ENCODE results near the gene TOR1AIP2. TPM values are rescaled to one million over a fixed set of nuclear protein-coding genes. Genes with fewer than 3 reads are reported as not detected.

Gene TOR1AIP2
- total and polyA plus RNA-seq, 4 experiments from 2014 or later = 7.2 to 52.8 (median 32.0) TPM

- H3K4me3 Mint-ChIP-seq = no peak overlapping the region
- intact Hi-C loops (cut with micrococcal nuclease) = no loop called here
- POLR2A ChIA-PET (ENCODE audit: partially characterized antibody) = no interaction called here
- H3K36me3 Mint-ChIP-seq = no peaks in the 10 kb centered on the region
- H3K36me3 ChIP-seq (ENCODE audit: insufficient read depth, low read length) = no peaks in the 10 kb centered on the region
- H3K4me1 Mint-ChIP-seq = peaks cover 0 to 1% (median 0%) of the 10 kb centered on the region in 4 donors
- CTCF ChIA-PET (ENCODE audit: partially characterized antibody) = interaction anchor here (1.0 to 8.3 kb wide), 4 partner anchors 8 to 116 kb away, joined by 3 to 101 read pairs (median 16); no protein-coding TSS in a partner anchor
- H3K27me3 ChIP-seq (ENCODE audit: insufficient read depth, low read length) = no peaks in the 10 kb centered on the region
- no peak overlapping the region for H3K27ac ChIP-seq (ENCODE audit: low read depth, low read length)
- no peaks in the 10 kb centered on the region for H3K9me3 ChIP-seq (ENCODE audit: control insufficient read depth in 1 of 2, low read length in 2 of 2)
- H3K4me1 ChIP-seq (ENCODE audit: insufficient read depth, low read length) = no peaks in the 10 kb centered on the region
- no peak overlapping the region for H3K4me3 ChIP-seq (ENCODE audit: low read length in 2 of 2)
- H3K27me3 Mint-ChIP-seq = no peaks in the 10 kb centered on the region
- H3K9me3 Mint-ChIP-seq = no peaks in the 10 kb centered on the region
- no peak for DNase-seq
- no peak overlapping the region for H3K27ac Mint-ChIP-seq
These were observed 56.1 kb downstream of the TOR1AIP2 start for GRCh38 chr1:179821524-179821923.

- no peaks in the 10 kb centered on the region for H3K36me3 ChIP-seq (ENCODE audit: insufficient read depth, low read length)
- intact Hi-C loops (cut with micrococcal nuclease) = no loop called here
- H3K9me3 Mint-ChIP-seq = no peaks in the 10 kb centered on the region
- no peak overlapping the region for H3K4me3 ChIP-seq (ENCODE audit: low read length in 2 of 2)
- peaks cover 7% of the 10 kb centered on the region for H3K4me1 ChIP-seq (ENCODE audit: insufficient read depth, low read length)
- no peak overlapping the region for H3K27ac Mint-ChIP-seq
- H3K27me3 Mint-ChIP-seq = no peaks in the 10 kb centered on the region
- DNase-seq = no peak
- POLR2A ChIA-PET (ENCODE audit: partially characterized antibody) = no interaction called here
- no peaks in the 10 kb centered on the region for H3K9me3 ChIP-seq (ENCODE audit: control insufficient read depth in 1 of 2, low read length in 2 of 2)
- no peak overlapping the region for H3K4me3 Mint-ChIP-seq
- CTCF ChIA-PET (ENCODE audit: partially characterized antibody) = interaction anchor here (2.1 to 8.3 kb wide), 3 partner anchors 8 to 114 kb away, joined by 8 to 101 read pairs (median 12); no protein-coding TSS in a partner anchor
- H3K27ac ChIP-seq (ENCODE audit: low read depth, low read length) = no peak overlapping the region
- H3K4me1 Mint-ChIP-seq = peaks cover 1 to 13% (median 9%) of the 10 kb centered on the region in 4 donors
- H3K36me3 Mint-ChIP-seq = no peaks in the 10 kb centered on the region
- H3K27me3 ChIP-seq (ENCODE audit: insufficient read depth, low read length) = no peaks in the 10 kb centered on the region
These were observed 57.2 kb downstream of the TOR1AIP2 start for GRCh38 chr1:179820226-179820970.

DNA sequence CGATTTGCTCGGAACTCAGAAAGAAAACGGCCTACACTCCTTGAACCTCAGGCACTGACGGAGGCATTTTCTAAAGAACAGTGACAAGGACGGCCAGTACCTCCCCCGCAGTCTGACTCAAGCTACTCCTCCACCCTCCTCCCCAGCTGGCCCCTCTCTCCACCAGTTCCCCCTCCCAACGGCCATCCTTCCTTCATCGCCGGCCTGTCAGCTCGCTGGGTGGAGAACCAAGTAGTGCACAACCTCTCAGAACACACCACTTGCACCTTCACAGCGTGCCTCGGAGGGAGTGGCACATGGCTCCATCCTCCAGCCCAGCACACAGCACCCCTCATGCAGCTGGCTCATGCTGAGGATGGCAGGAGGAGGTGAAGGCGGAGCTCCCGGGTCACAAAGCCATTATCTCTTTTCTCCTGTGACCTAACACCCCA is 58.8 kb downstream of the TOR1AIP2 start:
- ChIA-PET POLR2A (ENCODE audit: partially characterized antibody) (no interaction called here), CTCF (ENCODE audit: partially characterized antibody) (interaction anchor here (1.5 to 8.3 kb wide), 4 partner anchors 9 to 112 kb away, joined by 5 to 101 read pairs (median 10); no protein-coding TSS in a partner anchor)
- Mint-ChIP-seq H3K27me3 (no peaks in the 10 kb centered on the region), H3K9me3 (no peaks in the 10 kb centered on the region), H3K36me3 (peaks cover 0 to 2% of the 10 kb centered on the region in 2 donors), H3K4me1 (peaks cover 10 to 26% (median 22%) of the 10 kb centered on the region in 4 donors), H3K4me3 (no peak overlapping the region), H3K27ac (peak overlapping the region in 1 of 7 donors; percentile 64)
- Histone ChIP-seq H3K4me1 (ENCODE audit: insufficient read depth, low read length) (peaks cover 17% of the 10 kb centered on the region), H3K27me3 (ENCODE audit: insufficient read depth, low read length) (no peaks in the 10 kb centered on the region), H3K27ac (ENCODE audit: low read depth, low read length) (no peak overlapping the region), H3K4me3 (ENCODE audit: low read length in 2 of 2) (no peak overlapping the region), H3K36me3 (ENCODE audit: insufficient read depth, low read length) (no peaks in the 10 kb centered on the region), H3K9me3 (ENCODE audit: control insufficient read depth in 1 of 2, low read length in 2 of 2) (no peaks in the 10 kb centered on the region)
- intact Hi-C loops (cut with micrococcal nuclease) = loop anchor here (5.0 to 10.0 kb wide), 2 partner anchors 791 to 1284 kb away; partner anchors contain the start of gene FAM20B
- no peak for DNase-seq

DNA sequence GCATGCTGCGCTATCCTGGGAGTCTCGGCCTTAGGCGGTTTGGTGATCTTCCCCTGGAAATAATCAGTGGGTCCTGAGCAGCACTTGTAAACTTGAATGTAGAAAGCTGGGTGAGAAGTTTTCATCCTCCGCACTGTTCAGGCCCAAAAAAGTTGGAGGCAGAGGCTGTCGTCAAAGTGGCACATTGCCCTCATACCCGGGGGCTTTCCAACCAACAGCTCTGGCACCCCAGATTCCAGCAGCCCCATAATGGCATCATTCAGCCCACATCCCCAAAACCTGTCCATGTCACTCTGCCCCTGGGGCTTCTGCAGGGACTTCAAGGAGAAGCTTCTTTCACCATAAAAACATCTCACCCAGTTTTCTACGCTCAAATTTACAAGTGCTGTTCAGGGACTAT is 59.3 kb downstream of the TOR1AIP2 start:
- Mint-ChIP-seq H3K9me3 (no peaks in the 10 kb centered on the region), H3K27ac (peak overlapping the region in 2 of 7 donors; percentile 8 to 46), H3K36me3 (peaks cover 0 to 2% of the 10 kb centered on the region in 2 donors), H3K4me1 (peaks cover 10 to 26% (median 22%) of the 10 kb centered on the region in 4 donors), H3K27me3 (no peaks in the 10 kb centered on the region), H3K4me3 (no peak overlapping the region)
- no peak for DNase-seq
- no peaks in the 10 kb centered on the region for H3K9me3 ChIP-seq (ENCODE audit: control insufficient read depth in 1 of 2, low read length in 2 of 2)
- H3K27ac ChIP-seq (ENCODE audit: low read depth, low read length) = no peak overlapping the region
- H3K27me3 ChIP-seq (ENCODE audit: insufficient read depth, low read length) = no peaks in the 10 kb centered on the region
- POLR2A ChIA-PET (ENCODE audit: partially characterized antibody) = no interaction called here
- no peaks in the 10 kb centered on the region for H3K36me3 ChIP-seq (ENCODE audit: insufficient read depth, low read length)
- CTCF ChIA-PET (ENCODE audit: partially characterized antibody) = interaction anchor here (1.5 to 8.3 kb wide), 4 partner anchors 9 to 112 kb away, joined by 5 to 101 read pairs (median 10); no protein-coding TSS in a partner anchor
- intact Hi-C loops (cut with micrococcal nuclease) = loop anchor here (5.0 to 10.0 kb wide), 2 partner anchors 791 to 1283 kb away; partner anchors contain the start of gene FAM20B
- peaks cover 17% of the 10 kb centered on the region for H3K4me1 ChIP-seq (ENCODE audit: insufficient read depth, low read length)
- no peak overlapping the region for H3K4me3 ChIP-seq (ENCODE audit: low read length in 2 of 2)

DNA sequence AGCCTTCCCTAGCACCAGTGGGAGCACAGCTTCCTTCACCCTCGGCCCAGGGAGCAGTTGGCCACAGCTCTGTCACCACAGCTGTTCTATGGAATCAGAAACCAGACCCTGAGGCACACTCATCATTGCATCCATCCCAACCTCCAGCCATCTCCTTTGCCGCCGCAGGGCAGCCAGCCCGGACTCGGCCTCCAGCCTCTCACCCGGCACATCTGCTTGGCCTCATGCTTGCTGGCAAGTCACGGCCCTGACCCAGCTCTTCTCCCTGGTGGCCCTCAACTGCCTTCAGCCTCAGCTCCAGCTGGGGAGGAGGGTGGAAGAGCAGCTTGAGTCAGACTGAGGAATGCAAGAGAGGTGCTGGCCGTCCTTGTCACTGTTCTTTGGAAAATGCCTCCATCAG is 59.8 kb downstream of the TOR1AIP2 start:
- H3K4me1 Mint-ChIP-seq = peaks cover 10 to 26% (median 22%) of the 10 kb centered on the region in 4 donors
- ChIA-PET POLR2A (ENCODE audit: partially characterized antibody) (interaction anchor here (1.0 kb wide), 1 partner anchor 14 kb away, joined by 3 read pairs; no protein-coding TSS in a partner anchor), CTCF (ENCODE audit: partially characterized antibody) (interaction anchor here (1.2 to 8.3 kb wide), 3 partner anchors 9 to 111 kb away, joined by 3 to 101 read pairs (median 12); no protein-coding TSS in a partner anchor)
- peaks cover 17% of the 10 kb centered on the region for H3K4me1 ChIP-seq (ENCODE audit: insufficient read depth, low read length)
- peak overlapping the region in 1 of 7 donors; percentile 46 for H3K27ac Mint-ChIP-seq
- H3K36me3 Mint-ChIP-seq = peaks cover 0 to 2% of the 10 kb centered on the region in 2 donors
- H3K27ac ChIP-seq (ENCODE audit: low read depth, low read length) = no peak overlapping the region
- H3K4me3 Mint-ChIP-seq = no peak overlapping the region
- no peaks in the 10 kb centered on the region for H3K27me3 Mint-ChIP-seq
- H3K36me3 ChIP-seq (ENCODE audit: insufficient read depth, low read length) = no peaks in the 10 kb centered on the region
- no peaks in the 10 kb centered on the region for H3K9me3 Mint-ChIP-seq
- no peak for DNase-seq
- no peak overlapping the region for H3K4me3 ChIP-seq (ENCODE audit: low read length in 2 of 2)
- H3K27me3 ChIP-seq (ENCODE audit: insufficient read depth, low read length) = no peaks in the 10 kb centered on the region
- H3K9me3 ChIP-seq (ENCODE audit: control insufficient read depth in 1 of 2, low read length in 2 of 2) = no peaks in the 10 kb centered on the region
- intact Hi-C loops (cut with micrococcal nuclease) = loop anchor here (5.0 to 10.0 kb wide), 2 partner anchors 790 to 1283 kb away; partner anchors contain the start of gene FAM20B

- peak overlapping the region in 1 of 7 donors; percentile 27 for H3K27ac Mint-ChIP-seq
- CTCF ChIA-PET (ENCODE audit: partially characterized antibody) = interaction anchor here (1.2 to 10.5 kb wide), 7 partner anchors 8 to 111 kb away, joined by 3 to 190 read pairs (median 5); no protein-coding TSS in a partner anchor
- peak overlapping the region in 1 of 8 donors; percentile 32 for H3K4me3 Mint-ChIP-seq
- no peak for DNase-seq
- no peaks in the 10 kb centered on the region for H3K9me3 Mint-ChIP-seq
- H3K27ac ChIP-seq (ENCODE audit: low read depth, low read length) = no peak overlapping the region
- H3K9me3 ChIP-seq (ENCODE audit: control insufficient read depth in 1 of 2, low read length in 2 of 2) = no peaks in the 10 kb centered on the region
- no peaks in the 10 kb centered on the region for H3K36me3 ChIP-seq (ENCODE audit: insufficient read depth, low read length)
- no peaks in the 10 kb centered on the region for H3K27me3 Mint-ChIP-seq
- intact Hi-C loops (cut with micrococcal nuclease) = loop anchor here (5.0 to 10.0 kb wide), 2 partner anchors 790 to 1282 kb away; partner anchors contain the start of gene FAM20B
- H3K36me3 Mint-ChIP-seq = peaks cover 0 to 2% of the 10 kb centered on the region in 2 donors
- peaks cover 17% of the 10 kb centered on the region for H3K4me1 ChIP-seq (ENCODE audit: insufficient read depth, low read length)
- no peaks in the 10 kb centered on the region for H3K27me3 ChIP-seq (ENCODE audit: insufficient read depth, low read length)
- H3K4me3 ChIP-seq (ENCODE audit: low read length in 2 of 2) = no peak overlapping the region
- H3K4me1 Mint-ChIP-seq = peaks cover 10 to 26% (median 22%) of the 10 kb centered on the region in 4 donors
- POLR2A ChIA-PET (ENCODE audit: partially characterized antibody) = interaction anchor here (1.0 to 3.3 kb wide), 2 partner anchors 15 to 65 kb away, joined by 3 to 36 read pairs; partner anchors contain the start of gene TOR1AIP1
These were observed 60.5 kb downstream of the TOR1AIP2 start for GRCh38 chr1:179817056-179817455.

Data from CD4-positive, alpha-beta memory T cell (primary cell).